NCI-H748 (cell line): ENCODE results near the gene RHBDL3.
"Not testable (repeated sequence)": the region's sequence is repeated elsewhere in the genome, so short reads cannot be mapped to it uniquely, and the experiment has no call there.

Experiments used
- DNase-seq: peaks from one replicate; lab custom pipeline; 2025; ENCODE audit not compliant: unreplicated experiment; lab: John Stamatoyannopoulos, UW

Gene RHBDL3

GRCh38 chr17:32323046-32323445 is 57.4 kb downstream of the RHBDL3 start:
- DNase-seq, result no peak

GRCh38 chr17:32323811-32324491 is 58.3 kb downstream of the RHBDL3 start:
- no peak for DNase-seq

- DNase-seq, result no peak
These were observed 62.3 kb downstream of the RHBDL3 start for GRCh38 chr17:32327911-32328310.

GRCh38 chr17:32330147-32330546 is 64.5 kb downstream of the RHBDL3 start:
- DNase-seq, result no peak

- DNase-seq, result no peak
These were observed 65.8 kb downstream of the RHBDL3 start for GRCh38 chr17:32331243-32332040.

- no peak for DNase-seq
These were observed 67.6 kb downstream of the RHBDL3 start for GRCh38 chr17:32333187-32333586.

GRCh38 chr17:32335046-32335445 is 69.4 kb downstream of the RHBDL3 start:
- no peak for DNase-seq

- no peak for DNase-seq
These were observed 70.1 kb downstream of the RHBDL3 start for GRCh38 chr17:32335687-32336086.

GRCh38 chr17:32341141-32341856 is 75.7 kb downstream of the RHBDL3 start:
- peak; percentile 49 for DNase-seq

- peak; percentile 81 for DNase-seq
These were observed 76.4 kb downstream of the RHBDL3 start, which contains the start of gene C17orf75 for GRCh38 chr17:32341857-32342602. C17orf75 (minus strand) TSS chr17:32342173; CDS start chr17:32342139, 34 bp downstream.

GRCh38 chr17:32342603-32343325 is 77.1 kb downstream of the RHBDL3 start:
- no peak for DNase-seq

- DNase-seq, result no peak
These were observed 80.4 kb downstream of the RHBDL3 start for GRCh38 chr17:32345951-32346600.

GRCh38 chr17:32348483-32348800 is 82.8 kb downstream of the RHBDL3 start:
- no peak for DNase-seq

- DNase-seq, result peak; percentile 43
These were observed 83.8 kb downstream of the RHBDL3 start for GRCh38 chr17:32349503-32349853.

- peak; percentile 97 for DNase-seq
These were observed 84.4 kb downstream of the RHBDL3 start, which contains the start of gene ZNF207 for GRCh38 chr17:32349854-32350665. ZNF207 (plus strand) TSS chr17:32350157; CDS start chr17:32350286, 129 bp downstream.

- DNase-seq, result peak; percentile 59
These were observed 85.2 kb downstream of the RHBDL3 start for GRCh38 chr17:32350666-32351418.

GRCh38 chr17:32352734-32353133 is 87.1 kb downstream of the RHBDL3 start:
- not testable (repeated sequence) for DNase-seq

- no peak for DNase-seq
These were observed 90.2 kb downstream of the RHBDL3 start for GRCh38 chr17:32355649-32356377.
